Spleen (tissue), 7 donors: ENCODE measurements around the gene PRKCB.

Source experiments
- CTCF ChIP-seq, 11 experiments: fragments of 200-600 bp in 7 of 11; fragments of 450-650 bp in 4 of 11; sonication (generic) in 4 of 11; IDR thresholded peaks in 8 of 11; conservative IDR thresholded peaks in 3 of 11; 1 replicate in 7 of 11; 2 replicates in 4 of 11; pipeline versions ENCODE4 v1.4.0 to v1.8.0; 2016 to 2021; ENCODE audit warnings: antibody characterized with exemption in 11 of 11, inconsistent platforms in 4 of 11, mild to moderate bottlenecking in 1 of 11
- POLR2AphosphoS5 ChIP-seq, 3 donors: sonication (generic); formaldehyde crosslinking; IDR thresholded peaks; one replicate each; pipeline ENCODE4 v1.5.1; 2017; ENCODE audit warnings: antibody characterized with exemption in 3 of 3
- donor health status: DM: no; HTN: no; CAD: no; lungs with moderate emphysema.
- donor health status: DM: no; HTN: no; CAD: no.
- donor health status: DM: no; HTN: no; CAD: no.

DNA sequence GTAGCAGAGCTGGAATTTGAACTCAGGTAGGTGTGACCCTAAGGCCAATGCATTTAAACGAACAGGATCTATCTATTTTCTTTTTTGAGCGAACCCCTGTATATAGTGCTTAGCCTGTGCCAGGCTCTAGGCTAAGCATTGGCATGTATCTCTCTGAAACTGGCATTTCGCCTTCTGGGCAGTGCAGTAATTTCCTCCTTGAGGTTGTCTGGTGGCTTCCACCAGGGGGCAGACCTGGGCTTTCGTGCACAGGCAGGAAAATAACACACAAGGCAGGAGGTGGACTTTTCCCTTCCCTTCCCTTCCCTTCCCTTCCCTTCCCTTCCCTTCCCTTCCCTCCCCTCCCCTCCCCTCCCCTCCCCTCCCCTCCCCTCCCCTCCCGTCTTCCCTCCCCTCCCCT is 34.4 kb upstream of the PRKCB start:
- TF ChIP-seq POLR2AphosphoS5 (IDR thresholded peaks at IDR 0.05) (peak in 1 of 3 donors; percentile 65), CTCF (IDR thresholded peaks at IDR 0.05 in 8 of 11, conservative IDR thresholded peaks at IDR 0.05 in 3 of 11) (peak; percentile 56 to 86 (median 76))
